ENCODE data around the gene PDIA6. TPM values are rescaled to one million over a fixed set of nuclear protein-coding genes. Genes with fewer than 3 reads are reported as not detected.

Gene PDIA6
- 125 TPM for total RNA-seq
- long read RNA-seq, transcript PDIA6-201 (13 exons, 2,338 nt), result major isoform, 227 of 240 reads
- long read RNA-seq, partial matches to known transcripts, result 7 of 240 reads
- long read RNA-seq, other reads (novel, unspliced or antisense), result 4 of 240 reads

- intact Hi-C loops (cut with DNase I), result loop anchor here (5.0 kb wide), 1 partner anchor 120 kb away; no protein-coding TSS in a partner anchor
- peak; percentile 99 for ATAC-seq
- peak; percentile 97 for DNase-seq (ENCODE audit: missing footprints)
Observed at GRCh38 chr2:10812362-10813162, at the start of gene PDIA6. PDIA6 (minus strand) TSS chr2:10812785; CDS start chr2:10812696, 89 bp downstream.

GRCh38 chr2:10862330-10862729 is 49.7 kb upstream of the PDIA6 start:
- ATAC-seq (no peak), DNase-seq (ENCODE audit: missing footprints) (no peak)
- intact Hi-C loops (cut with DNase I), result loop anchor here (2.0 kb wide), 1 partner anchor 16 kb away; no protein-coding TSS in a partner anchor

GRCh38 chr2:10861765-10862164 is 49.2 kb upstream of the PDIA6 start:
- intact Hi-C loops (cut with DNase I), result loop anchor here (2.0 kb wide), 1 partner anchor 15 kb away; no protein-coding TSS in a partner anchor
- ATAC-seq, result no peak

GRCh38 chr2:10860814-10861325 is 48.3 kb upstream of the PDIA6 start:
- DNase-seq (ENCODE audit: missing footprints), result no peak
- no peak for ATAC-seq
- intact Hi-C loops (cut with DNase I), result no loop called here

More at GRCh38 chr2:10861765-10862164, 49.2 kb upstream of the PDIA6 start:
- DNase-seq (ENCODE audit: missing footprints), result no peak

- no peak for ATAC-seq
- DNase-seq (ENCODE audit: missing footprints), result no peak
- intact Hi-C loops (cut with DNase I), result no loop called here
Observed at GRCh38 chr2:10860081-10860813, 47.7 kb upstream of the PDIA6 start.

- intact Hi-C loops (cut with DNase I), result no loop called here
- DNase-seq (ENCODE audit: missing footprints) (no peak), ATAC-seq (no peak)
Observed at GRCh38 chr2:10859278-10859677, 46.7 kb upstream of the PDIA6 start.

- ATAC-seq (no peak), DNase-seq (ENCODE audit: missing footprints) (no peak)
- intact Hi-C loops (cut with DNase I), result loop anchor here (5.0 kb wide), 1 partner anchor 39 kb away; no protein-coding TSS in a partner anchor
Observed at GRCh38 chr2:10848541-10848940, 36.0 kb upstream of the PDIA6 start.

GRCh38 chr2:10847008-10847407 is 34.4 kb upstream of the PDIA6 start:
- intact Hi-C loops (cut with DNase I), result loop anchor here (2.0 to 5.0 kb wide), 2 partner anchors 16 to 40 kb away; no protein-coding TSS in a partner anchor
- peak; percentile 80 for ATAC-seq
- DNase-seq (ENCODE audit: missing footprints), result peak; percentile 83

GRCh38 chr2:10846110-10846861 is 33.7 kb upstream of the PDIA6 start:
- intact Hi-C loops (cut with DNase I), result loop anchor here (2.0 to 5.0 kb wide), 2 partner anchors 17 to 41 kb away; no protein-coding TSS in a partner anchor
- DNase-seq (ENCODE audit: missing footprints), result no peak
- peak; percentile 66 for ATAC-seq

GRCh38 chr2:10845640-10846039 is 33.1 kb upstream of the PDIA6 start:
- DNase-seq (ENCODE audit: missing footprints), result no peak
- intact Hi-C loops (cut with DNase I), result loop anchor here (2.0 to 5.0 kb wide), 3 partner anchors 17 to 42 kb away; no protein-coding TSS in a partner anchor
- peak; percentile 36 for ATAC-seq

GRCh38 chr2:10844097-10844496 is 31.5 kb upstream of the PDIA6 start:
- intact Hi-C loops (cut with DNase I), result loop anchor here (1.0 to 2.0 kb wide), 2 partner anchors 25 to 30 kb away; no protein-coding TSS in a partner anchor
- peak; percentile 89 for ATAC-seq
- peak; percentile 88 for DNase-seq (ENCODE audit: missing footprints)

- ATAC-seq (no peak), DNase-seq (ENCODE audit: missing footprints) (no peak)
- intact Hi-C loops (cut with DNase I), result no loop called here
Observed at GRCh38 chr2:10842506-10842905, 29.9 kb upstream of the PDIA6 start.

- intact Hi-C loops (cut with DNase I), result no loop called here
- ATAC-seq (no peak), DNase-seq (ENCODE audit: missing footprints) (no peak)
Observed at GRCh38 chr2:10841547-10842219, 29.1 kb upstream of the PDIA6 start.

GRCh38 chr2:10839813-10840212 is 27.2 kb upstream of the PDIA6 start:
- intact Hi-C loops (cut with DNase I), result no loop called here
- DNase-seq (ENCODE audit: missing footprints) (no peak), ATAC-seq (no peak)

- no peak for ATAC-seq
- DNase-seq (ENCODE audit: missing footprints), result no peak
- intact Hi-C loops (cut with DNase I), result no loop called here
Observed at GRCh38 chr2:10838734-10839133, 26.1 kb upstream of the PDIA6 start.

- DNase-seq (ENCODE audit: missing footprints) (no peak), ATAC-seq (no peak)
- intact Hi-C loops (cut with DNase I), result no loop called here
Observed at GRCh38 chr2:10837298-10838266, 25.0 kb upstream of the PDIA6 start.
